Transverse colon (tissue), 4 donors: ENCODE measurements around the gene SMG6.

Experiments used
- CTCF ChIP-seq, 5 experiments: fragments of 200-600 bp in 3 of 5; fragments of 450-650 bp in 2 of 5; sonication (generic) in 3 of 5; IDR thresholded peaks; 1 replicate in 2 of 5; 2 replicates in 3 of 5; pipeline ENCODE4 v1.5.1; 2016 to 2017; ENCODE audit warnings: antibody characterized with exemption in 5 of 5, inconsistent platforms in 3 of 5, mild to moderate bottlenecking in 2 of 5, moderate library complexity in 1 of 5
- EP300 ChIP-seq: sonication (generic); formaldehyde crosslinking; IDR thresholded peaks from one replicate; pipeline ENCODE4 v1.6.1; 2017; ENCODE audit warnings: antibody characterized with exemption, low read depth
- POLR2AphosphoS5 ChIP-seq, 3 donors: sonication (generic); formaldehyde crosslinking; IDR thresholded peaks; one replicate each; pipeline ENCODE4 v1.6.1; 2016; ENCODE audit warnings: antibody characterized with exemption in 3 of 3

- no peak for TF ChIP-seq CTCF (IDR thresholded peaks at IDR 0.05)
- TF ChIP-seq POLR2AphosphoS5 (IDR thresholded peaks at IDR 0.05), result no peak
- TF ChIP-seq EP300, result no peak
Observed at GRCh38 chr17:2102931-2103809, 200.4 kb downstream of the SMG6 start.
